Measurements from ENCODE around the gene KCNMB4.

The KCNMB4 gene

DNA sequence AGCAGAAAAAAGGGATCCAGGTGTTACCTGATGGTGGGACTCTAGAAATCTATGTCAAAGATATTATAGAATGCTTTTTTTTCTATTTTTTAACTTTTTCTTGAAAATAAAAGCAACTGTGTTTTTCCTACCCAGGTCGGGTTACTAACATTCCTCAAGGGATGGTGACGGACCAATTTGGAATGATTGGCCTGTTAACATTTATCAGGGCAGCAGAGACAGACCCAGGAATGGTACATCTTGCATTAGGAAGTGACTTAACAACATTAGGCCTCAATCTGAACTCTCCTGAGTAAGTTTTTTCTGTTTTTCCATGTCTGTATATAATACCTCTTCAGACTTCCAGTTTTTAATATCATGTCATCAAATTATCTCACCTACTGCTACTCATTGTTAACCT, 27.6 kb upstream of the KCNMB4 start:
- no peak overlapping the region for H2AFZ ChIP-seq
- no peaks in the 10 kb centered on the region for H3K9me3 ChIP-seq (ENCODE audit: control insufficient read depth, low read length)
- no peak overlapping the region for H3K27ac ChIP-seq
- TF ChIP-seq, protein P1, sequence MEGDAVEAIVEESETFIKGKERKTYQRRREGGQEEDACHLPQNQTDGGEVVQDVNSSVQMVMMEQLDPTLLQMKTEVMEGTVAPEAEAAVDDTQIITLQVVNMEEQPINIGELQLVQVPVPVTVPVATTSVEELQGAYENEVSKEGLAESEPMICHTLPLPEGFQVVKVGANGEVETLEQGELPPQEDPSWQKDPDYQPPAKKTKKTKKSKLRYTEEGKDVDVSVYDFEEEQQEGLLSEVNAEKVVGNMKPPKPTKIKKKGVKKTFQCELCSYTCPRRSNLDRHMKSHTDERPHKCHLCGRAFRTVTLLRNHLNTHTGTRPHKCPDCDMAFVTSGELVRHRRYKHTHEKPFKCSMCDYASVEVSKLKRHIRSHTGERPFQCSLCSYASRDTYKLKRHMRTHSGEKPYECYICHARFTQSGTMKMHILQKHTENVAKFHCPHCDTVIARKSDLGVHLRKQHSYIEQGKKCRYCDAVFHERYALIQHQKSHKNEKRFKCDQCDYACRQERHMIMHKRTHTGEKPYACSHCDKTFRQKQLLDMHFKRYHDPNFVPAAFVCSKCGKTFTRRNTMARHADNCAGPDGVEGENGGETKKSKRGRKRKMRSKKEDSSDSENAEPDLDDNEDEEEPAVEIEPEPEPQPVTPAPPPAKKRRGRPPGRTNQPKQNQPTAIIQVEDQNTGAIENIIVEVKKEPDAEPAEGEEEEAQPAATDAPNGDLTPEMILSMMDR (IDR thresholded peaks at IDR 0.05), result no peak
- H3K4me2 ChIP-seq (ENCODE audit: low read length), result no peak overlapping the region
- no peak overlapping the region for H3K9ac ChIP-seq
- no peaks in the 10 kb centered on the region for H3K36me3 ChIP-seq (ENCODE audit: control insufficient read depth, insufficient read depth, low read length)
- H3K79me2 ChIP-seq, result no peaks in the 10 kb centered on the region
- no peak overlapping the region for H3K4me3 ChIP-seq (ENCODE audit: low read depth, low read length)
- H3K27me3 ChIP-seq (ENCODE audit: control insufficient read depth, insufficient read depth, low read length), result no peaks in the 10 kb centered on the region
- H3K4me1 ChIP-seq, result no peaks in the 10 kb centered on the region

DNA sequence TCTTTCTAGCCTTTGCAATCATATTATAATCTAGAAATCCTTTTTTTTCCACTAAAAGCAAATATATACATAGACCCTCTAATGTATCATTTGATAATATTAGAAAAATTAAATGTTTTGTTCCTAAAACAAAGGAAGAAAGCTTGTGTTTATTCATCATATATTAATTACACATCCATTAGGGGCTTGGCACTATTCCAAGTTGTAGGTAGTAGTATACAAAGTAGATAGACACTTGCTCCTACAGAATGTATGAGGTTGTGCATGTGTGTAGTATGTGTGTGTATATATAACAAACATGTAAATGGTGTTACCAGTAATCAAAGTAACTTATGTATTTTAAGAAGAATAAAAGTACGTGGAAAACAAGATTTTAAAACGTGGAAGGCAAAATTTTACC, 15.0 kb upstream of the KCNMB4 start:
- Histone ChIP-seq H3K9me3 (ENCODE audit: control insufficient read depth, low read length) (no peaks in the 10 kb centered on the region), H3K4me2 (ENCODE audit: low read length) (no peak overlapping the region), H3K9ac (no peak overlapping the region), H3K36me3 (ENCODE audit: control insufficient read depth, insufficient read depth, low read length) (no peaks in the 10 kb centered on the region), H3K27ac (no peak overlapping the region), H3K4me1 (no peaks in the 10 kb centered on the region), H3K27me3 (ENCODE audit: control insufficient read depth, insufficient read depth, low read length) (no peaks in the 10 kb centered on the region), H3K4me3 (ENCODE audit: low read depth, low read length) (no peak overlapping the region), H3K79me2 (no peaks in the 10 kb centered on the region), H2AFZ (no peak overlapping the region)
- TF ChIP-seq, protein P1 (IDR thresholded peaks at IDR 0.05), result no peak

DNA sequence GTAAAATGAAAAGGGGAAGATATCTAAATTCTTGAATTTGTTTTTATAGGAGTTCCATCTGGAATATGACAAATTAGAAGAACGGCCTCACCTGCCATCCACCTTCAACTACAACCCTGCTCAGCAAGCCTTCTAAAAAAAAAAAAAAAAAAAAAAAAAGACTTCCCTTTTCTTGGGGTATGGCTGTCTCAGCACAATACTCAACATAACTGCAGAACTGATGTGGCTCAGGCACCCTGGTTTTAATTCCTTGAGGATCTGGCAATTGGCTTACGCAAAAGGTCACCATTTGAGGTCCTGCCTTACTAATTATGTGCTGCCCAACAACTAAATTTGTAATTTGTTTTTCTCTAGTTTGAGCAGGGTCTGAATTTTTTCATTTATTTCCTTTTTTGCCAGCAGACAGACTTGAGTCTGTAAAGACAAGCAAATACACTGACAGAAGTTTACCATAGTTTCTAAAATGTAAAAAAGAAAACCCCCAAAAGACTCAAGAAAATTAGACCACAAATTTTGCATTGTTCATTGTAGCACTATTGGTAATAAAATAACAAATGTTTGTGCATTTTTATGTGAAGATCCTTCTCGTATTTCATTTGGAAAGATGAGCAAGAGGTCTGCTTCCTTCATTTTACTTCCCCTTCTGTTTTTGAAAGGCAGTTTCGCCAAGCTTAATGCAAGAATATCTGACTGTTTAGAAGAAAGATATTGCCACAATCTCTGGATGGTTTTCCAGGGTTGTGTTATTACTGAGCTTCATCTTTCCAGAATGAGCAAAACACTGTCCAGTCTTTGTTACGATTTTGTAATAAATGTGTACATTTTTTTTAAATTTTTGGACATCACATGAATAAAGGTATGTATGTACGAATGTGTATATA, 12.1 kb upstream of the KCNMB4 start:
- no peak overlapping the region for H3K4me3 ChIP-seq (ENCODE audit: low read depth, low read length)
- H3K27me3 ChIP-seq (ENCODE audit: control insufficient read depth, insufficient read depth, low read length), result no peaks in the 10 kb centered on the region
- TF ChIP-seq, protein P1 (IDR thresholded peaks at IDR 0.05), result no peak

DNA sequence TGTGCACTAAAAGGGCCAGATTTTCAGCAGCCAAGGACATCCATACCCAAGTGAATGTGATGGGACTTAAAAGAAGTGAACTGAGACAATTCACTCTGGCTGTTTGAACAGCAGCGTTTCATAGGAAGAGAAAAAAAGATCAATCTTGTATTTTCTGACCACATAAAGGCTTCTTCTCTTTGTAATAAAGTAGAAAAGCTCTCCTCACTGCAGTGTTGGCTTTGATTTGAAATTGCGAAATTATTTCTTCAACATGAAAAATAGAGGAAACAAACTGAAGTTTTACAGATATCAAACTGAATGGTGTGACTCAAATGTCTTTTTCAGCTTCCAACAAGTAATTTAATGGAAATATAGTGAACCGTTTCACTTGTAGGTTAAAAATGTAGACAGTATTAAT, 11.3 kb upstream of the KCNMB4 start:
- Histone ChIP-seq H3K9me3 (ENCODE audit: control insufficient read depth, low read length) (no peaks in the 10 kb centered on the region), H3K4me3 (ENCODE audit: low read depth, low read length) (no peak overlapping the region), H3K9ac (no peak overlapping the region), H3K27ac (no peak overlapping the region), H2AFZ (no peak overlapping the region), H3K27me3 (ENCODE audit: control insufficient read depth, insufficient read depth, low read length) (no peaks in the 10 kb centered on the region), H3K36me3 (ENCODE audit: control insufficient read depth, insufficient read depth, low read length) (no peaks in the 10 kb centered on the region), H3K4me1 (no peaks in the 10 kb centered on the region), H3K79me2 (no peaks in the 10 kb centered on the region), H3K4me2 (ENCODE audit: low read length) (no peak overlapping the region)
- TF ChIP-seq, protein P1 (IDR thresholded peaks at IDR 0.05), result no peak

More for the DNA sequence above, 12.1 kb upstream of the KCNMB4 start:
- Histone ChIP-seq H3K4me2 (ENCODE audit: low read length) (no peak overlapping the region), H3K9ac (no peak overlapping the region), H3K27ac (no peak overlapping the region), H2AFZ (no peak overlapping the region), H3K9me3 (ENCODE audit: control insufficient read depth, low read length) (no peaks in the 10 kb centered on the region), H3K79me2 (no peaks in the 10 kb centered on the region), H3K36me3 (ENCODE audit: control insufficient read depth, insufficient read depth, low read length) (no peaks in the 10 kb centered on the region), H3K4me1 (no peaks in the 10 kb centered on the region)

DNA sequence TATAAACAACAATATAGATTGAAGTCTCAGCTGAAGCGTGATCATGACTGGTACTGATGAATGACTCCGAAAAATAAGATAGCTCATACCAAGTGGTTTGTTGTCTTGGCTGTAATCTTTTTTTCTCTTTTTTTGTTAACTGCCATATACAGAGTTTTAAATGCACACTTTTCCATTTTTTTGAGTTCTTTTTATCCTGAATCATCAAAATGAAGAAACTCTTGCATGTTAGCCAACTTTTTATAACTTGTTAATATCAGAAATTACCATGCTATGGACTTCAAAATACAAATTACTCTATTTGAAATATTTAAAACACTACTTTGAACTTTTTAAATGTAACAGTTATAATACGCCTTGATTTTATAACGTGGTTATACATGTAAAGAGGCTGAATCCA, 10.1 kb upstream of the KCNMB4 start:
- Histone ChIP-seq H3K9me3 (ENCODE audit: control insufficient read depth, low read length) (no peaks in the 10 kb centered on the region), H2AFZ (no peak overlapping the region), H3K27me3 (ENCODE audit: control insufficient read depth, insufficient read depth, low read length) (no peaks in the 10 kb centered on the region), H3K4me1 (no peaks in the 10 kb centered on the region), H3K79me2 (no peaks in the 10 kb centered on the region), H3K27ac (no peak overlapping the region), H3K9ac (no peak overlapping the region), H3K4me3 (ENCODE audit: low read depth, low read length) (no peak overlapping the region), H3K4me2 (ENCODE audit: low read length) (no peak overlapping the region), H3K36me3 (ENCODE audit: control insufficient read depth, insufficient read depth, low read length) (no peaks in the 10 kb centered on the region)
- TF ChIP-seq, protein P1 (IDR thresholded peaks at IDR 0.05), result no peak

Data from parathyroid adenoma (tissue), 2 donors.